Central memory CD4-positive, alpha-beta T cell (primary cell): ENCODE data around the gene RAG2.

ENCODE experiments used
- DNase-seq: peaks from one replicate; pipeline ENCODE4 v3.0.0; 2022
- total RNA-seq, 3 experiments: gene quantifications; one replicate each; lab custom pipeline; 2026; lab: John Stamatoyannopoulos, UW

Gene RAG2
- 0 reads per million in 3 experiments for total RNA-seq

GRCh38 chr11:36598051-36598450 is at the start of gene RAG2:
Gene RAG2, minus strand, starts transcription at chr11:36598236. Its CDS starts 4,068 bp downstream, at chr11:36594168.
- no peak for DNase-seq

DNA sequence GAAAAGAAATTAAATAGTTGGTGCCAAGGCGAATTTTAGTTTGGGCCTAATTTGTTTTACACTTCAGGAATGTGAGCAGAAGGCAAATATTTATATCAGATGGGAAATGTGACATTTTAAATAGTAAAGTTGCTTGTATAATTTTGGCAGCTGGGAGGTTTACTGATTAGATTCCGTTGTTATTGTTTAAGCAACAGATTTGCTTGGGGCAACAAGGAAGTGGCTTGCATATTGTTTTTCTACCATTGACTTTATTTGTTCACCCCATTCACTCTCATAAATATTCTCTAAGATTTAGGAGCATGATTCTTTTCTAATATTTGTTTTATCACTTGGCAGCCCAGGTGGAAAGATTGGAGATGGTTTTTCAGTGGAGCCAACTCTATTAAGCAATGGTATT is 40.5 kb upstream of the RAG2 start:
- DNase-seq, result no peak

DNA sequence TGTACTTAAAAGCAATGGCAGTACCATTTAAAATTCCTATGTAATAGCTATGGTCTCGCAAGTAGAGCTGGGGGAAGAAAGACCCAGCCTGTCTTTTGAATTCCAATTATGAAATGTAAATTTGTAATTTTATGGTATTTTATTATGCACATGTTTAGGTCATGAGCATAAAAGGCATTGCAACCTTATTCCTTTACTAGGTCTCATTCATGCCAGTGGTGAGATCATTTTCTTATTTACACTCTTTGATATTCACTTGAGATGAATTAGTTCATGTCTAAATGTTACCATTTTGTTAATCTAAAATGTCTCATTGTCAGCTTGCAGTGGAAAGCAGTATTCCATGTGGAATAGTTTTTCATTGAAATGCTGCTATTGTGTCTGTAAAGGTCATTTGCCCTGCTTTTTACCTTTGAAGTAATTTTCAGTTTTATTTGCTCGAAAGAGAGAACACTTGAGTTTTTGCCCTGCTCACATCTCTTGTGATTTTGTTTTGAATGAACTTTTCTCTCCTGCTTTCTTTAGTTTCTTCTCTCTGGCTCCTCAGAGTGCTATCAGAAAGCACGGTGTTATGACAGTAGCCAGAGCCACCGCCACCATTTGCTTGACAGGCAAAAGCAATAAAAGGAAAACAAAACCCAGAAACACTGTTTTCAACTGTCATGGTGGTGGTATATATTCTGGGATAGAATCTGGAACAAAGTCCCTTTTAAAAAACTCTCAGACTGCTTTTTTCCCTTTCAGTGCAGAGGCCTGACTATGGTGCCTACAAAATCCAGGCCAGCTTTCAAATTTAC is 37.2 kb upstream of the RAG2 start:
- DNase-seq, result no peak

- DNase-seq, result no peak
Observed at GRCh38 chr11:36631774-36632173, 33.7 kb upstream of the RAG2 start.

DNA sequence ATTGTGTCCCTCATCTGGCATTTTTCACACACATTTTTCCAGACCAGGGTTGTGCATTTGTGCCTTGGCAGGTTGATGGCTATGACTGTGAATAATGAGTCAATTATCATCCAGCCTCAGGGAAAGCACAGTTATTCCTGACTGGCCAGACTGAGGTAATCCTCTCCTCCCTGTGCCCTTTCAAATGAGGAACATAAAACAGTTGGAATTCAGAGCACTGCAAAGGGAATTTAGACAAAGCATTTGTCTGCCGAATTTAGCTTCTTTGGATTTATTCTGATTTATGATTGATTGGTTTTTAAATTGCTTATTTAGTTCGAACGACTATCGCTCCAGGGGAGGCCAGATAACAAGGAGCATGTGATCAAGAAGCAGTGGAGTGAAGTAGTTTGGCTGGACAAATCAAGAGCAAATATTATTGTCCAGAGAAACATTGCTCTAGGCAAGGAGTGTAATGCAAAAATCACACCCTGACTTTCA is 30.8 kb upstream of the RAG2 start:
- no peak for DNase-seq

DNA sequence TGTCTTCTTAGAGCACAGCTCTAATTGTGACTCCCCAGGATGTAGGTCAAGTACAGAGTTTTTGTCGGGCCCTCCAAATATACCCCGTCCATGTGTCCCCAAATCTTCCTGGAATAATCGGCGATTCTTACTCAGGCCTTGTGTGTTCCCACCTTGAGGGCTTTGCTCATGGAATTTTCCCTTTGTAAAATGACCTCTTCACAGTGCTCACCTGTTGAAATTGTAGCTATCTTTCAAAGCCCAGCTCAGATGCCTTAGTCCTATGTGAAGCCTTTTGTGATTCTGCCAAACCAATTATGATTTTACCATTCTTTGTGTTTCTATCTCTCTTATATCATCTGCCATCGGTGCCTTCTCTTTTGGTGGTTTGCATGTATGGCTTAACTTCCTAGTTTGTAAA is 30.1 kb upstream of the RAG2 start:
- no peak for DNase-seq

DNA sequence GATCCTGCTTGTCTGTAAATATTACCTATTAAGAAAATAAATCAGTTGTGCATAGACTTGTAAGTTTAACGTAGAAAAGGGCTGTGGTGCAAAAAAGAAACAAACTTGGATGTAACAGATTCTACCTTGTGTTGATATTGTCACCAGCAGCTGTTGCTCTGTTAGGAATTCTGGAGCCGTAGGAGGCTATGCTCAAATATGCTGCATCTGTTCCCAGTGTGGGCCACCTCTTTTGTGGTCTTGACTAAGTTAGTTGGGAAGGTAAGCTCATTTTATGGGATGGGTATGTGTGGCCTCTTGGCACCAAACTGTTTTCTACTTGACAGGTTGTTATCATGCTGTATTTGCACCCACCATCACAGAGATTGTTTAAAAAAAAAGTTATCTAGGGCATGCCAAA is 29.4 kb upstream of the RAG2 start:
- no peak for DNase-seq

DNA sequence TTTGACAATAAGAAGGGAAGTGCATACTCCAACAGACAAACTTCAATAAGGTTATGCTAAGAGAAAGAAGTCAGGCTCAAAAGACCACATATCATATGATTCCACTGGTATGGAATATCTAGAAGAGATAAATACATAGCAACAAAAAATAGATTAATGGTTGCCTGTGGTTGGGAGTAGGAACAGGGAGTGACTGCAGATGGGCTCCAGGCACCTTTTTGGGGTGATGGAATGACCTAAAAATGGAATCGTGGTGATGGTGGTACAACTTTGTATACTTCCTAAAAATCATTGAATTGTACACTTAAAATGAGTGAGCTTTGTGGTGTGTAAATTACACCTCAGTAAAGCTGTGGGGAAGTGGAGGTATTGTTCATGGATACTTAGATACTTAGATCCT is 29.0 kb upstream of the RAG2 start:
- DNase-seq, result no peak

GRCh38 chr11:36623494-36623893 is 25.5 kb upstream of the RAG2 start:
- no peak for DNase-seq

DNA sequence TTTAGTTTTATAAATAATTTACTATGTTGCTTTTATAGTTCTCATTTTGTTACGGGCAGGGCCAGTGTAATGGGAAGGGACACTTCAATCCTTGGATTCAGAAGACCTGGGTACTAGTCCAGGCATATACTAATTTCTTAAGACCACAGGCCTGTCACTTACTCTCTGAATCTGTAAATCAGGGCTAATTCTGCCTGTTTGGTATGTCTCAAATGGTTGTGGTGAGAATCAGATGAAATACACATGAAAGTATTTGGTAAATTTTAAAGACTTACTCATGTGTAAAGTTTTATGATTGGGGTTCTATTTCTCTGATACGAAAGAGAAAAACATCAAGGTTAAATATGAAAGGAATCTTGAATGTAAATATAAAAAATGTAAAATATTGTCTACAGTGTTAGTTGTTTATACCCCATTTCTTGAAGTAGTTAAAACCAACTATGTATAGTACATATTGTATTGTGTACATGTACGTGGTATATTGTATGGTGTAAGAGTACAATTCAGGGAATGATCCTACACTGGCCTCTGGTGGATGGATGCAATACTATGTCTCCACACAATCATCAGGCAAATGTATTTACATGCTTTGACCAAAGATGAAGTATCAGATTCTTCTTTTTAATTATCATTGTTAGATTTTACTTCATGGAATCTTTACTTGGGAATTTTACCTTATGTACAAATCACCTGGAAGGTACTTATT is 24.5 kb upstream of the RAG2 start:
- DNase-seq, result no peak

GRCh38 chr11:36620246-36620645 is 22.2 kb upstream of the RAG2 start:
- DNase-seq, result no peak

DNA sequence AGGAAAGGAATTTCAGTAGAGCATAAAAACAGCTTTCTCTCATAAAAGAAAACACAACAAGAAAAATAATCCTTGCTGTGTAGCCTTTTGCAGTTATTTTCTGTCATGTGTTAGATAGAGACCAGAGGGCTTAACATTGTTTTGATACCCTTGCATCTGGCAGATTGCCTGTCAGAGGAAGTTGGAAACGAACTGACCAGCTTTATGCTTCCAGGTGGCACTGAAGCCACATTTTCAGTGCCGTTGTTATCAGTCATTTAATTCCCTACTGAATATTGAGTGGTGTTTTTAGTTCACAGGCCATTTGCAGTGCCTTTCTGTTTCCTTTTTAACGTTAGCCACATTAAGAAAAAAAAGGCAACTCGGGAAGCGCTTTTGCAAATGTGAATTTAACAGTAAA is 21.5 kb upstream of the RAG2 start:
- DNase-seq, result no peak

GRCh38 chr11:36618363-36619047 is 20.5 kb upstream of the RAG2 start:
- DNase-seq, result no peak

GRCh38 chr11:36617543-36618362 is 19.7 kb upstream of the RAG2 start:
- DNase-seq, result no peak

DNA sequence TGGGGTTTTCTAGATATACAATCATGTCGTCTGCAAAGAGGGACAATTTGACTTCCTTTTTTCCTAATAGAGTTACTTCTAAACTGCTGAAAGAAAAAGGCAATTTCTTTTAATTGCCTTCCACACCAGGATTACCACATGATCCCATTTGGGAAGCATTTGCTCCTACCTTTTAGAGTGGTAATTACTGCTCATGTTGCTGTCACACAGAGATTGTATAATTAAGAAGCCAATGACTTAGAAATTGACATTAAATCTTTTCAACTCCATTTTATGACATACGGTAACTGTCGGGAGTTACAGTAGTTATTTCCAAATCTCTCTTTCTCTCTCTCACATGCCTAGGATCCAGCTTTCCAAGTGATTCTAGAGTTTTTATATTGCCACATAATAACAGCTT is 17.8 kb upstream of the RAG2 start:
- no peak for DNase-seq

DNA sequence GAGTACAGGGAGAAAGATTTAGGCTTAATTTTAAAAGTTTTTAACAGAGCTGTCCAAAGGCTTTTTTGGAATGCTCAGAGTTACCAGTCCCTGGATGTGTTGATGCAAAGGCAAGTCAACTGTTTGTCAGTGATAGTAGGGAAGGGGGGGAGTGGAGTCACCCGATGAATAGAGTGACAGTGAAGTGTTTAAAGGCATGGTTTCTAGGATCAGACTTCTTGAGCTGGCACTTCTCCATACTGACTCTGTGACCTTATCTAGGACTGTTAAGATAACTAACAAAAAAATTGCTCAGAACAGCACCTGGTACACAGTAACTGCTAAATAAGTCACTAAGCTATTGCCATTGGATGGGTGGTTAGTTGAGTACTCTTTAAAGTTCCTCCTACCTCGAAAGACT is 11.3 kb upstream of the RAG2 start:
- no peak for DNase-seq

DNA sequence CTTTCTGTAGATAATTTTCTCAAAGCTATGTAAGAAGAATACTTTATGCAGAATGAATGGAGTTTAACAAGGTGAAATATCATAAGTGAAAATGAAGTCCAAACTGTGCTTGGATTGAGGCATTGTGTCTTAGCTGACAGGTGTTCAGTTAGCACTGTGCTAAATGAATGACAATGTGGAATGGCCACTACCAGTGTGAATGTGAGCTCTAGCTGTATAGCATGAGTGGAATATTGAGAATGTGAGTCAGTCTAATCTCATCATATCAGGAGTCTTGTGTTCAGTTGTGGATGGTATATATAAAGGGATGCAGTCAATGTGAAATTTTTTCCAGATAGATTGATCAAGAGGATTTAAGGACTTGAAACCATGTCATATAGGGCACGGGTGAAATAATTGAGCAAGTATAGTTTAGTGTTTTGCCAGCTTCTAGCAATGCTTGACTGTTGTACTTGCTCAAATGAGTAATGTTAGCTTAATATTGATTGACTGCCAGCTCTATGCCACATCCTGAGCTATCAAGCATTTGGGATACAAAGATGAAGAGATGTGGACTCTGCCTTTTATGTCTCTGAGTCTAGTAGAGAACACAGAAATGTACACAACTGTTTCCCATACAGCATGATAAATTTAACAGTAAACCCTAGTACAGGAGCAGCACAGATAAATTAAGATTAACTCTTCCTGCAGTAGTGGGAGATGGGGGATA is 10.6 kb upstream of the RAG2 start:
- no peak for DNase-seq

DNA sequence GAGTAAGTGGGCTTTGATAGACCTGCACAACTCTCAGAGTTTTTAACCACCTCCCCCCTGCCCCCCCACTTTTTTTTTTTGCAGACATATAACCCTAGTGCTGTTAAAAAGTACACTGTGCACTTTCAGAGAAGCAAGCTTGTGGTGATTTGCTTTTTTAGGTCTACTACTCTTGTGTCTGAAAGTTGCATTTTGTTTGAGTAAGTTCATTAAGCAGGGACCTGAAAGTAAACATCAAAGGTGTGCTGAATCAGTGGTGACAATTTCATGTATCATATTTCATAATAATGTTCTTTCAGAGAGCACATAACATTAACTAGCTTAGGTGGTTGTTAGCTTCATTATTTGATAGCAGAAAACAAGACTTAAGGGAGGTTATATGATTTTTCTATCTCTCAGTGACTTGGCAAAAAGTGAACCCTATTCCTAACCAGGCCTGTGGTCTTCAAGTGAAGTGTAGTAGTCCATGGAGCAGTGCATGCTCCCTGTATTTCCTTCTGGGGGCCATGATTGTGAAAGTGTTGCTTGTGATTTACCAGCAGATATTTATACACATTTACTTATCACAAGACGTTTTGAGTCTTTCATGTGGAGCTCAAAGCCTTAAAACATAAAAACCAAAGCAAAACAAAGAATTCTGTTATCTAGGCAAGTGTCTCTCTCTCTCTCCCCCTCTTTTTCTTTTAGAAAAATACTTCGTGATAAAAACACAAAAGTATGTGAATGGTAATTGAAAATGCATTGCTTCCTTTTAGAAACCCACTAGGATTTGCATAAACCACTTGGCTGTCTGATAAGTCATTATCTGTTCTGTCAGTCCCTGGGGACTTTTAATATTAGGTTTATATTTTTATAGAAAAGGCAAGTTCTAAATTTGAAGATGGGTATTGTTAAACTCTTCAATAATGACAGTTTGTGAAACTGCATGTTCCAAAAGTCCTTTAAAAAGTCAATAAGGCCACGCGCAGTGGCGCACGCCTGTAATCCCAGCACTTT is 7.5 kb upstream of the RAG2 start:
- DNase-seq, result no peak

GRCh38 chr11:36602135-36602534 is 4.1 kb upstream of the RAG2 start:
- DNase-seq, result no peak

GRCh38 chr11:36601155-36601554 is 3.1 kb upstream of the RAG2 start:
- no peak for DNase-seq

- no peak for DNase-seq
Observed at GRCh38 chr11:36600180-36600579, 2.1 kb upstream of the RAG2 start.
